Activated effector memory CD4-positive, alpha-beta T cell treated with anti-CD3 and anti-CD28 coated beads, Interleukin-2, amount 50 U/mL, for 16 hours (primary cell): ENCODE results near the gene UAP1.
"Not testable (repeated sequence)": the region's sequence is repeated elsewhere in the genome, so short reads cannot be mapped to it uniquely, and the experiment has no call there.

ENCODE experiments used
- DNase-seq: peaks from one replicate; pipeline ENCODE4 v3.0.0-alpha.2; 2020

The UAP1 gene

DNA sequence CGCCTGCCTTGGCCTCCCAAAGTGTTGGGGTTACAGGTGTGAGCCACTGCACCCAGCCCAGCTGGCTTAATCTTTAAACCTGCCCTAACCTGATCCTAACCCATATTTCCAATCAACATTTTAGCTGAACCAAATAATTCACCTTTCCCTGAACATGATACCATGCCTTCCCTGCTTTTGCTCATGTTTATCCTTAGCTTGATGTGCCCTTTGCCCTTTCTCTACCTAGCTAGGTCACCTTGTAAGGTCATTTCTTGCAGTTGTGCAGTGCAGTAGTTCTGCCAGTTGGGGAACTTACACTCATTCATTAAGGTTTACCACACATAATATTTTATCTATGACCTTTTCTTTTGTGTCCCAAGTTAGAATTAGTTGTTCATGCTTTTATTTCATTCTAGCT lies 5.3 kb downstream of the UAP1 start:
- no peak for DNase-seq

DNA sequence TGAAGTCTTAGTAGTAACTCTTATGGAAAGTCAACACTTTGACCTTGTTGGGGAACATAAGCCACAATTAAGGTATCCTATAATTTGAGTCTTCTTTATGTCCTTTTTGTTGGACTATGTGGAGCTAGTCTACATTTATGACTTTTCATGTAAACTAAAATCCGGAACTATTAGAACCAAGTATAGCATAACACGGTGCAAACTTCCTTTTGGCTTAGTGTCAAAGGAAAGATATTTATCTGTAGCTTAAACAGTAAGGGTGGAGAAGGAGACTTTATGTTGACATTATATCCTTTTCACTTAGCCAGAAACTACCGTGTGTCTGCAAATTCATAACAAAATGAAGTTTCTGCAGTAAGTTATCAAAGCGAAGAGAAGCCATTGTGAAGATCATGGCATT lies 7.3 kb downstream of the UAP1 start:
- no peak for DNase-seq

- DNase-seq: no peak
Measured at GRCh38 chr1:162570718-162571117, 9.2 kb downstream of the UAP1 start.

GRCh38 chr1:162571121-162571520 lies 9.6 kb downstream of the UAP1 start:
- not testable (repeated sequence) for DNase-seq

GRCh38 chr1:162571696-162572095 lies 10.2 kb downstream of the UAP1 start:
- DNase-seq: no peak

DNA sequence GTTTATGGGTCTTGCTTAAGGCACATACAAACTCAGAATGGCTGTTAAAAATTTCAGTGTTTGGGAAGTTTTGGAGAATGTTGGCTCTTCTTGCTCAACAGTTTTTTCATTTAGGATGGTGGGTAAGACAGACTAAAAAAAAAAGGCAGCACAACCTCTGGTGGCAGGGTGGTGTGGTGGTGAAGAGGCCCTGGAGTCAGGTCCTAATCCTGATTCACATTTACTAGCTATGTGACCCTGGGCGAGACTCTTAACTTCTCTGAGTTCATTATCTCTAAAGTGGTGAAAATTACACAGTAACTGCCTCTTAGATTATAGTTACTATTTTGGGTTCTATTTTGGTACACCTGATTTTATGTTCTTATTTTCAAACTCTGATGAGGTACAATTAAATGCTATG lies 11.6 kb downstream of the UAP1 start:
- no peak for DNase-seq

- DNase-seq: no peak
Measured at GRCh38 chr1:162578071-162578700, 16.7 kb downstream of the UAP1 start.

- no peak for DNase-seq
Measured at GRCh38 chr1:162578936-162579335, 17.4 kb downstream of the UAP1 start.

GRCh38 chr1:162580308-162580707 lies 18.8 kb downstream of the UAP1 start:
- no peak for DNase-seq

GRCh38 chr1:162582901-162583300 lies 21.4 kb downstream of the UAP1 start:
- not testable (repeated sequence) for DNase-seq

DNA sequence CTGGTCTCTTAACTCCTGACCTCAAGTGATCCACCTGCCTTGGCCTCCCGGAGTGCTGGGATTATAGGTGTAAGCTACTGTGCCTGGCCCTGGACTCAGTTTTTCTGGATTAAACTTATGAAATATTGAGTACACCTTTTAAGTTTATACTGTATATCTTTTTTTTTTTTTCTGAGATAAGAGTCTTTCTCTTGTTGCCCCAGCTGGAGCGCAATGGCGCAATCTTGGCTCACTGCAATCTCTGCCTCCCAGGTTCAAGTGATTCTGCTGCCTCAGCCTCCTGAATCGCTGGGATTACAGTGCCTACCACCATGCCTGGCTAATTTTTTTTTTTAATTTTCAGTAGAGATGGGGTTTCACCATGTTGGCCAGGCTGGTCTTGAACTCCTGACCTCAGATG lies 23.6 kb downstream of the UAP1 start:
- DNase-seq: not testable (repeated sequence)

- DNase-seq: no peak
Measured at GRCh38 chr1:162587347-162587746, 25.8 kb downstream of the UAP1 start.

DNA sequence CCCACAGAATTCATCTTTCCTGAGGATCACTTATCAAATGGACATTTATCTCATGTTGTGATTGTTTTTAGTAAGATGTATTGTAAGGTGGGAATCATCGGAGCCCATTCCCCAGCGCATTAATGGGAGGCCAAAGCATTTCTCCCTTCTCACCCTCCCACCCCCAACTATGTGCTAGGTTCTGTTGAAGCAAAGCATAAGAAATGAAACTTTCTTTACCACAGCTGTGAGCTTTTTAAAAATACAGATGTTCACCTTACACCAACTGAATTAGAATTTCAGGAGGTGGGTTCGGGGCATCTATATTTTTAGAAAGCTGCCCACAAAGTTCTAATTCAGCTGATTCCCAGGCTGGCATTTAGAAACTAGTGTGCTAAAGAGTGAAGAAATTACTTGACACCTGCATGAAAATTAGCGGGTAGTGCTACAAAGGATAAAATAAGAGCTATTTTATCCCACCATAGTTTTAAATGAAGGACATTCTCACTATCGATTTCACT lies 26.3 kb downstream of the UAP1 start:
- DNase-seq: no peak

- no peak for DNase-seq
Measured at GRCh38 chr1:162590101-162590500, 28.6 kb downstream of the UAP1 start.

GRCh38 chr1:162590686-162591085 lies 29.2 kb downstream of the UAP1 start:
- no peak for DNase-seq

- no peak for DNase-seq
Measured at GRCh38 chr1:162596514-162597170, 35.1 kb downstream of the UAP1 start.

GRCh38 chr1:162599451-162599850 lies 37.9 kb downstream of the UAP1 start:
- no peak for DNase-seq

- DNase-seq: not testable (repeated sequence)
Measured at GRCh38 chr1:162603117-162603516, 41.6 kb downstream of the UAP1 start.

GRCh38 chr1:162605225-162605927 lies 43.9 kb downstream of the UAP1 start:
- DNase-seq: no peak

- DNase-seq: no peak
Measured at GRCh38 chr1:162609306-162609705, 47.8 kb downstream of the UAP1 start.

DNA sequence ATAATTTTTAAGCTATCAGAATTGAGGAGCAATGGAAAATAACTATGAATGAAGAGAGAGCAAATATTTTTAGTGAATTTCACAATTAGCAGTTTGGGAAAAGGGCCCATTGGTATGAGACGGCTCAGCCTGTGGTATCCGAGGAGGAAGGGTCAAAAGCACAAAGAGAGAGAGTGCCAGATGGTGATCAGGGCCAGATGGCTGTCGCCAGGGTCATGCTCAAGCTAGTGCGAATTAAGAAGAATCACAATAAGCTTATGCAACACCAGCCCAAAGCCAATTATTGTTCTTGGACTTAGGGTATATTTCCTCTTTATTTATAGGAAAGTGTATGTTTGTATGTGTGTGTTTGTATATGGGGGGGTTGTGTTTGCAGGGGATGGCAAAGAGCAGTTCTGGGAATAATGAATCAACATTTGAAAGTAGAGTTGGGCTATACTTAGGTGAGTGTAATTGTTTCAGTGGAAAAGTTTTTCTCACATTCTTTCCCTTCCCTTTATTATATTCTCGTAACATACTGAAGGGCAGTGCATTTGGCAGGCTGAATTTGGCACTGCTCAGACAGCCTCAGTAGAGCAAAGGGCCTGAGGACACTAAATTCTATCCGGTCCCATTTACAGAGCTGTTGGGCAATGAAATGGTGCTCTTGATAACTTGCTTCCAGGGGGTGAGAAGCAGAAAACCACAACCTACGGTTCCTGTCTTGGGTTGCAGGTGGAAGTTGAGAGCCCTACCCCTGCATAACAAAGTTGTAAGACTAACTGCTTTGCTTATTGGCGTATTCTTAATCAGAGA lies 51.3 kb downstream of the UAP1 start:
- no peak for DNase-seq

DNA sequence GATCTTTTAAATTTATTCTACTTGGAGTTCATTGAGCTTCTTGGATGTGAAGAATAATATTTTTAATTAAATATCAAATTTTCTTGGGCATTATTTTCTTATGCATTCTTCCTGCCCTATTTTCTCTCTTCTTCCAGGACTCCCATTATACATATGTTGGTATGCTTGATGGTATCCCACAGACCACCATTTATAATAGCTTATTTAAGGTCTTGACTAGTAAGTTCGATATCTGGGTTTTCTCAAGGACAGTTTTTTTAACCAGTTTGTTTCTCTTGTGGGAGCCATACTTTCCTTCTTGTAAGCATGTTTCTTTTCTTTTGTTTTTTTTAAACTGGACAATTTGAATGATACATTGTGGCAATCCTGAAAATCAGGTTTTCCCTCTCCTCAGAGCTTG lies 55.3 kb downstream of the UAP1 start:
- DNase-seq: no peak

GRCh38 chr1:162617513-162617912 lies 56.0 kb downstream of the UAP1 start:
- no peak for DNase-seq
